HL-60/S4 (cell line): ENCODE measurements around the gene PCGF2.

Source experiments
- in situ Hi-C: fragments of 300-500 bp; cut with MboI; formaldehyde crosslinking; loops from 2 replicates; pipeline ENCODE4 v1.14.3; 2022; ENCODE audit warnings: low sequenced_read_pairs

The PCGF2 gene

DNA sequence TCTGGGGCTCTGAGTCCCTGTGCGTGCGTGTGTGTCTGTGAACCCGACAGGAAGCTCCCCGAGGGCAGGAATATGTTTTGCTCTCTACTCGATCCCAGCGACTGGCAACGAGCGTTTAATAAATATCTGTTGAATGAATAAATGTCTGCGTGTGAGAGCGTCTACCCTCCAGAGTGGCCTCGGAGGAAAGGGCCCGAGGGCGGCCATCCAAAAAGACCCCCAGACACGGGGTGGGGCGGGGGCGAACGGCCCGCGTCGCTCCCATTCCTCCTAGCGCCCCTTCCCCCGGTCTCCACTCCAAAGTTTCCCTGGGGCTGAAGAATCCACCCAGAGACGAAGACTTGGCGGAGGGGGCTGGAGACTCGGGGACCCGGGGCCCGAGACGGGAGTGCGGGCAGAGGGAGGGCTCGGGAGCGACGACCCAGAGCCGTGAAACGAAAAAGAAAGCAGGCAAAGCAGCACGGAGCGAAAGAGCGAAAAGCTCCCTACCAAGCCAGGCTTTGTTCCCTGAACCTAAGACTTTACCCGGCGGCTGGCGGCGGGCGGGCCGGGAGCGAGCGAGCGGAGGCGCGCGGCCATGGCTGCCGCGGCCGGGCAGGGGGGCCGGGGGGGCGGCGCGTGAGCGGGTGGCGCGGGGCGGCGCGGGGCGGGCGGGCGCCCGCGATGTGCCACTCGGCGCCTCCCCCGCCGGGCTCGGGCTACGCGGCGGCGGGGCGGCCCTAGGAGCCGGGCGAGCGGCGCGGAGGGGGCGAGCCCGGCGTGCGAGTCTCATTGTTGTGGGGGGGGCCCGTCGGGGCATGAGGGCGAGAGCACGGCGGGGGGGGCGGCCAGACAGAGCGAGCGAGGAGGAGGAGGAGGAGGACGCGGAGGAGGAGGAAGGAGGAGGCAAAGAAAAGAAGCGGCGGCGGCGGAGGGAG lies 43.3 kb downstream of the PCGF2 start, which contains the start of gene MLLT6:
Gene MLLT6, plus strand, starts transcription at position 668 of the 917 bp plus-strand sequence. CDS start 360 bp downstream, outside the sequence.
- in situ Hi-C loops, result no loop called here

- in situ Hi-C loops, result no loop called here
These were observed 44.2 kb downstream of the PCGF2 start for GRCh38 chr17:38703742-38704605.

- in situ Hi-C loops, result no loop called here
These were observed 45.0 kb downstream of the PCGF2 start for GRCh38 chr17:38702916-38703741.

- in situ Hi-C loops, result no loop called here
These were observed 45.8 kb downstream of the PCGF2 start for GRCh38 chr17:38702166-38702915.

GRCh38 chr17:38701504-38702165 lies 46.5 kb downstream of the PCGF2 start:
- in situ Hi-C loops, result no loop called here

DNA sequence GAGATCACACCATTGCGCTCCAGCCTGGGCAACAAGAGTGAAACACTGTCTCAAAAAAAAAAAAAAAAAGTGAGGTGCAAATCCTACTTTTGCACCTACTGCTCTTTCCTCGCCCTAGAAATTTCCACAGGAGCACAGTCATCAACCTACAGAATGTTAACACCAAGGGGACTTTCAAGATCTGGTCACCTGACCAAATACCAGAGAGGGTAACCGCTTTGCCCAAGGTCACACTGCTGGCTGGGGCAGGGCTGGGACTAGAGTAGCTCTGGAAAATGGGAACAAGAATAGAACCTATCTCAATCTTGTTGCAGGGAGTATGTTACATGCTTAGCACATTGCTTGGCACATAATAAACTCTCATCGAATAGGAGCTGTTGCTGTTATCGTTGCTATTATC lies 49.4 kb downstream of the PCGF2 start:
- in situ Hi-C loops, result no loop called here

DNA sequence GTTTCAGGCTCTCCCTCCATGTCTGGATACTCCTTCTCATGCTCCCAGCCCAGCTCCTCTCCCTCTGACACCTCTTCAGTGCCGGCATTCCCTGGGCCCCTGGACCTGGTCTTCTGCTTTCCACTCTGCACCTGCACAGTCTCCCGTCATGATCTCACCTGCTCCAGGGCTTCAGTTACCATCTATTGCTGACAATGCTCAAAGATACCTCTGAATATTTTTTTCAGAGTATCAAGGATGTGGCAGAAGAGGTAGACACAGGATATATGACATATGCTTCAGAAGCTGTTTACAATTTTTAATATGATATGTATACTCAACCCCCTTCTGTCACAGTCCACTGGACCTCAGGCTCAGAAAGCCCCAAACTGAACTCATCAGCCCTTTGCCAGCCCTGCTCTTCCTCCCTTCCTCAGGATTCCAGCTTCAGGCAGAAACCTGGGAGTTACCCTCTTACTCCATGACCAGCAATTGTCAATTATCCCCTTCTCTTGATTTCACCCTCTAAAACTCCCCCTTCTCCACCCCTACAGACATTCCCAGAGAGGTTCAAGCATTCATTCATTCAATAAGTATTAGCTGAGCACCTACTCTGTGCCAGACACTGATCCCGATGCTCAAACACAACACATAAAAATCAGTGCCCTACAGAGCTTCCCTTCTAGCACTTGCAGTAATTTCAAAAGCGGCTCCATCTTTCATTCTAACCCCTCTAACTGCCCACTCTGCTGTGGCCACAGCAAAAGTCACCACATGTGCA lies 50.9 kb downstream of the PCGF2 start:
- in situ Hi-C loops, result no loop called here

GRCh38 chr17:38693700-38694329 lies 54.3 kb downstream of the PCGF2 start:
- in situ Hi-C loops, result no loop called here

GRCh38 chr17:38691154-38691553 lies 57.0 kb downstream of the PCGF2 start:
- in situ Hi-C loops, result no loop called here

DNA sequence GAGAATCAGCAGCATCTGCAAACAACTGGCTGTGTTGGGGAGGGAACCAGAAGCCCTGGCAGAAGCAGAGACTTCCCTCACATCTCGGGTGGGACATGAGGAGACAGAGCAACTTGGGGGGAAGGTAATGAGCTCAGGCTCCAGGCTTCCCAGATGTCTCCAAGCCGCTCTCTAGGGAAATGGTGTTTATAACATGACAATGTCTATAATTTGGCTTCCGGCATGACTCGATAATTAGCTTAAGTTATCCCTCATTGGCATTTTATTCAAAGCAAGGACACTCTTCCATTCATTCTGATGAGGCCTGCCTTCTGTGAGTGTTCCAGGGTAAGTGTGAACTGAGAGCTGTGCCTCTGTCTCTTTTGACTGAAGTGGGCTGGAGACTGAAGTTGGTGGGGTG lies 57.8 kb downstream of the PCGF2 start:
- in situ Hi-C loops, result no loop called here

GRCh38 chr17:38687286-38687685 lies 60.9 kb downstream of the PCGF2 start:
- in situ Hi-C loops, result no loop called here

DNA sequence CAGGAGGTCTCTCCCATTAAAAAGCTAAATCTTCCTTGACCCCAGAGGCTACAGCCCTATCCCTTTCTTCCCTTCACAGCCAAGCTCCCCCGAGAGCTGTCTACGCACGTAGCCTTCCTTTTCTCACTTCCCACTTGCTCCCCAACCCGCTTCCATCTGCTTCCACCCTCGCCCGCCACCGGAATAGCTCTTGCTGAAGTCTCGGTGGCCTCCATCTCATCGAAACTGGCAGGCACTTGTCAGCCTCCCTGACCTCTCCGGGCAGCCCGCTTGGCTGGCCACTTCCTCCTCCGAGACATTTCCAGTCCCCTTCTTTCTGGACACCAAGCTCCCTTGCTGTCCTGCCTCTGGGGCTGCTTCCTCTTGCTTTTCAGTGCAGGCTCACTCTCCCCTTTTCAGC lies 62.6 kb downstream of the PCGF2 start:
- in situ Hi-C loops, result no loop called here
